Right atrium auricular region (tissue), 2 donors: ENCODE measurements around the gene OARD1. TPM values are rescaled to one million over a fixed set of nuclear protein-coding genes. Genes with fewer than 3 reads are reported as not detected.
A peak's percentile ranks its signal among the peaks of the same experiment; 100 is the strongest.

Source experiments
- DNase-seq: peaks from one replicate; pipeline ENCODE4 v3.0.0-alpha.2; 2019; ENCODE audit warnings: low spot score
- H3K27ac ChIP-seq, 2 donors: fragments of 200-600 bp; sonication (generic); 1 replicate in 1 of 2; 2 replicates in 1 of 2; pipeline ENCODE4 v1.5.1; 2016 to 2019
- H3K27me3 ChIP-seq, 2 donors: fragments of 200-600 bp; sonication (generic); one replicate each; pipeline versions ENCODE4 v1.5.1 to v1.6.0; 2017 to 2019
- H3K36me3 ChIP-seq: fragments of 200-600 bp; sonication (generic); one replicate; pipeline ENCODE4 v1.5.1; 2016
- H3K4me1 ChIP-seq, 2 donors: fragments of 200-600 bp; sonication (generic); one replicate each; pipeline versions ENCODE4 v1.5.1 to v1.6.0; 2017 to 2019
- H3K4me3 ChIP-seq, 2 donors: fragments of 200-600 bp; sonication (generic); 1 replicate in 1 of 2; 2 replicates in 1 of 2; pipeline ENCODE4 v1.5.1; 2017 to 2019; ENCODE audit warnings: mild to moderate bottlenecking in 1 of 2, moderate library complexity in 1 of 2
- H3K9me3 ChIP-seq, 2 donors: fragments of 200-600 bp; sonication (generic); one replicate each; pipeline ENCODE4 v1.5.1; 2019
- CTCF ChIP-seq, 2 donors: fragments of 200-600 bp; sonication (generic); IDR thresholded peaks; one replicate each; pipeline ENCODE4 v1.5.1; 2019; ENCODE audit warnings: antibody characterized with exemption in 2 of 2
- total RNA-seq, 2 donors: library from RNA; depleted of rRNA; stranded (reverse); fragments of >200 nt; gene quantifications; one replicate each; pipeline ENCODE4 v1.1.0, GENCODE V29; 2016

OARD1 gene
- total RNA-seq, 2 donors from 2014 or later: 9.4 to 13.4 TPM

- Histone ChIP-seq H3K4me3 (peak overlapping the region; percentile 88 to 90), H3K36me3 (peaks cover under 1% of the 10 kb centered on the region), H3K9me3 (no peaks in the 10 kb centered on the region), H3K27ac (peak overlapping the region; percentile 99 to 100), H3K27me3 (no peaks in the 10 kb centered on the region), H3K4me1 (peaks cover 0 to 37% of the 10 kb centered on the region in 2 donors)
- no peak for TF ChIP-seq CTCF (IDR thresholded peaks at IDR 0.05)
- DNase-seq: no peak
Measured at GRCh38 chr6:41073968-41074691, 2.0 kb upstream of the OARD1 start.

- peak; percentile 83 for DNase-seq
Measured at GRCh38 chr6:41073203-41073967, 1.2 kb upstream of the OARD1 start.

GRCh38 chr6:41072836-41073202 lies 663 bp upstream of the OARD1 start, which contains the start of gene NFYA:
TSS of gene NFYA (plus strand) at chr6:41072974. CDS start at chr6:41079090, 6,116 bp downstream.
- Histone ChIP-seq H3K36me3 (peaks cover 11% of the 10 kb centered on the region), H3K27me3 (no peaks in the 10 kb centered on the region), H3K4me1 (peaks cover 0 to 37% of the 10 kb centered on the region in 2 donors), H3K9me3 (no peaks in the 10 kb centered on the region), H3K4me3 (peak within 1 kb of the TSS; percentile 88 to 90), H3K27ac (peak within 1 kb of the TSS; percentile 99 to 100)
- no peak for TF ChIP-seq CTCF (IDR thresholded peaks at IDR 0.05)
- DNase-seq: no peak

More at GRCh38 chr6:41073203-41073967, 1.2 kb upstream of the OARD1 start:
- H3K4me1 ChIP-seq: peaks cover 0 to 37% of the 10 kb centered on the region in 2 donors
- peak in 1 of 2 donors; percentile 2 for TF ChIP-seq CTCF (IDR thresholded peaks at IDR 0.05)
- no peaks in the 10 kb centered on the region for H3K27me3 ChIP-seq
- peaks cover 7% of the 10 kb centered on the region for H3K36me3 ChIP-seq
- H3K9me3 ChIP-seq: no peaks in the 10 kb centered on the region
- peak overlapping the region; percentile 88 to 90 for H3K4me3 ChIP-seq
- peak overlapping the region; percentile 99 to 100 for H3K27ac ChIP-seq

GRCh38 chr6:41071501-41071922 lies 644 bp downstream of the OARD1 start:
- Histone ChIP-seq H3K9me3 (no peaks in the 10 kb centered on the region), H3K36me3 (peaks cover 20% of the 10 kb centered on the region), H3K27ac (peak overlapping the region; percentile 99 to 100), H3K4me3 (peak overlapping the region; percentile 88 to 90), H3K4me1 (peaks cover 0 to 40% of the 10 kb centered on the region in 2 donors), H3K27me3 (no peaks in the 10 kb centered on the region)
- DNase-seq: no peak
- peak in 1 of 2 donors; percentile 23 for TF ChIP-seq CTCF (IDR thresholded peaks at IDR 0.05)

GRCh38 chr6:41066867-41067304 lies 5.3 kb downstream of the OARD1 start:
- H3K27ac ChIP-seq: peak overlapping the region in 1 of 2 donors; percentile 94
- H3K36me3 ChIP-seq: peaks cover 49% of the 10 kb centered on the region
- DNase-seq: peak; percentile 85
- no peaks in the 10 kb centered on the region for H3K27me3 ChIP-seq
- no peaks in the 10 kb centered on the region for H3K9me3 ChIP-seq
- peak; percentile 83 to 89 for TF ChIP-seq CTCF (IDR thresholded peaks at IDR 0.05)
- peaks cover 0 to 30% of the 10 kb centered on the region in 2 donors for H3K4me1 ChIP-seq
- H3K4me3 ChIP-seq: no peak overlapping the region
